Glutamatergic neuron (in vitro differentiated cells): ENCODE data around the gene KCNH1. TPM values are rescaled to one million over a fixed set of nuclear protein-coding genes. Genes with fewer than 3 reads are reported as not detected.

Source experiments
- DNase-seq: peaks from one replicate; pipeline ENCODE4 v3.0.0; 2022
- H3K27ac Mint-ChIP-seq: one replicate; pipeline ENCODE4 v1.8.0; 2020; ENCODE audit warnings: mild to moderate bottlenecking, mixed read lengths, inconsistent platforms; ENCODE audit not compliant: unreplicated experiment
- H3K27me3 Mint-ChIP-seq: one replicate; pipeline ENCODE4 v1.8.0; 2020; ENCODE audit warnings: mild to moderate bottlenecking, moderate library complexity, mixed read lengths, inconsistent platforms; ENCODE audit not compliant: unreplicated experiment
- H3K36me3 Mint-ChIP-seq: one replicate; pipeline ENCODE4 v1.8.0; 2020; ENCODE audit warnings: mild to moderate bottlenecking, mixed read lengths, inconsistent platforms; ENCODE audit not compliant: unreplicated experiment
- H3K4me1 Mint-ChIP-seq: one replicate; pipeline ENCODE4 v1.8.0; 2020; ENCODE audit warnings: mild to moderate bottlenecking, low read depth, mixed read lengths, inconsistent platforms; ENCODE audit not compliant: unreplicated experiment
- H3K4me3 Mint-ChIP-seq: one replicate; pipeline ENCODE4 v1.8.0; 2020; ENCODE audit warnings: mild to moderate bottlenecking, mixed read lengths, inconsistent platforms; ENCODE audit not compliant: unreplicated experiment
- H3K9me3 Mint-ChIP-seq: one replicate; pipeline ENCODE4 v1.8.0; 2020; ENCODE audit warnings: mild to moderate bottlenecking, moderate library complexity, mixed read lengths, inconsistent platforms; ENCODE audit not compliant: unreplicated experiment
- total RNA-seq: library from RNA; stranded (reverse); fragmentation: NEBNext Ultra II Directional; extraction: Animal tissue kit (Norgen Biotek cat#: 25700); gene quantifications from one replicate; pipeline ENCODE4 v1.2.1, GENCODE V29; 2021; ENCODE audit not compliant: unreplicated experiment
- TF ChIP-seq, protein P1 (sequence below): fragments of 200-600 bp; sonication (generic); IDR thresholded peaks from one replicate; pipeline ENCODE4 v1.5.0; 2021; ENCODE audit not compliant: partially characterized antibody, unreplicated experiment

The KCNH1 gene
- total RNA-seq, 1 donor from 2014 or later, result 7.8 TPM

DNA sequence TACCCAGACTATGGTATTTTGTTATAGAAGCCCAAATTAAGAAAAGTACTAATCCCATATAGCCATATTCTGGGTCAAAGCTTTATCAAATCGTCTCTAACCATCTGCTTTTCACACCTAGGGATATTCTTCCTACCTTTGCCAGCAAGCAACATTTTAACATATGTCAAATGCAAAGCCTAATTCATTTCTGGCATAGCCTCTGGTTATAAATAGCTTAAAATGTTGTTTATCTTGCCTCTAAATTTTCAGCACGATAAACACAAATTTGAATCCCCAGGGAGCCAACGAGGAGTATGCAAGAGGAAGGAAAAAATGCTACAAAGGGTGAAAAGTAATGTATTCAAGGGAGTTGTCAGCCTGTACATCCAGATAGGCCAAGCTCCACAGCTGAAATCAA, 357.2 kb downstream of the KCNH1 start:
- Mint-ChIP-seq H3K4me1 (no peaks in the 10 kb centered on the region), H3K4me3 (no peak overlapping the region), H3K9me3 (no peaks in the 10 kb centered on the region), H3K36me3 (no peaks in the 10 kb centered on the region), H3K27ac (no peak overlapping the region), H3K27me3 (no peaks in the 10 kb centered on the region)
- TF ChIP-seq, protein P1, sequence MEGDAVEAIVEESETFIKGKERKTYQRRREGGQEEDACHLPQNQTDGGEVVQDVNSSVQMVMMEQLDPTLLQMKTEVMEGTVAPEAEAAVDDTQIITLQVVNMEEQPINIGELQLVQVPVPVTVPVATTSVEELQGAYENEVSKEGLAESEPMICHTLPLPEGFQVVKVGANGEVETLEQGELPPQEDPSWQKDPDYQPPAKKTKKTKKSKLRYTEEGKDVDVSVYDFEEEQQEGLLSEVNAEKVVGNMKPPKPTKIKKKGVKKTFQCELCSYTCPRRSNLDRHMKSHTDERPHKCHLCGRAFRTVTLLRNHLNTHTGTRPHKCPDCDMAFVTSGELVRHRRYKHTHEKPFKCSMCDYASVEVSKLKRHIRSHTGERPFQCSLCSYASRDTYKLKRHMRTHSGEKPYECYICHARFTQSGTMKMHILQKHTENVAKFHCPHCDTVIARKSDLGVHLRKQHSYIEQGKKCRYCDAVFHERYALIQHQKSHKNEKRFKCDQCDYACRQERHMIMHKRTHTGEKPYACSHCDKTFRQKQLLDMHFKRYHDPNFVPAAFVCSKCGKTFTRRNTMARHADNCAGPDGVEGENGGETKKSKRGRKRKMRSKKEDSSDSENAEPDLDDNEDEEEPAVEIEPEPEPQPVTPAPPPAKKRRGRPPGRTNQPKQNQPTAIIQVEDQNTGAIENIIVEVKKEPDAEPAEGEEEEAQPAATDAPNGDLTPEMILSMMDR, result no peak
- no peak for DNase-seq

DNA sequence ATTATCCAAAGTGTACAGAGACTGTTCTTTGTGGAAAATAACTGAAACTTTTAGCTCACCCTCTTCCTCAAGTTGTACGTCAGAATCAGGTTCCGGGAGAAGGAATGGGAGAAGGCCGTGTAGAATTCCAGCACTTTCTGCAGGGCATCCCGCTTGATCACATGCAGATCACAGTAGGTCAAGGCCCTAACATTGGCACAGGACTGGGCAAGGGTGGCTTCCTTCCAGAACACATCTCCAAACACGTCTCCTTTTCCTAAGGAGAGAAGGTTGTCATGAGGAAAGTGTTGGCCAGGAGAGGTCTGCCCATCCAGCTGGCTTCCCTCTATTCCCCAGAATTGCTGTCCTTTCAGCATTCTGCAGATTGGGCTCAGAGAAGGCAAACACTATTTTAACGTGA, 358.7 kb downstream of the KCNH1 start:
- Mint-ChIP-seq H3K4me1 (no peaks in the 10 kb centered on the region), H3K27me3 (no peaks in the 10 kb centered on the region), H3K27ac (no peak overlapping the region), H3K9me3 (no peaks in the 10 kb centered on the region), H3K36me3 (no peaks in the 10 kb centered on the region), H3K4me3 (no peak overlapping the region)
- no peak for DNase-seq
- TF ChIP-seq, protein P1, result no peak

DNA sequence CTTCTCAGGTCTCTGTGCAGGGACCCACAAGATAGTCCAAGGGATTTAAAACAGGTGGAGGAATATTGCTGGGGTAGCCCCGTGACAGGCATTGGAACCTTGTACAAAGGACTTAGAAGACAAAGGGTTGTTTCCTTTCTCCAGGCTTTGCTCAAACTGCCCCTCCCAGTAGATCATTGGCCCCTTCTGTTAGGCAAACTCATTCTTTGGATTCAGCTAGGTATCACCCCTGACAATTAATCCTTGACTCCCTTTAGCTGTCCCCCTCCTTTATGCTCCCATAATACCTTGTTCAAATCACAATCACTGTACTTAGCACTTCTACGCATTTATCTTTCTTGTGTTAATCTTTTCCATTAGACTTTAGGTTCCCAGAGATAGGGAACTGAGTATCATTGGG, 360.5 kb downstream of the KCNH1 start:
- H3K4me3 Mint-ChIP-seq, result no peak overlapping the region
- H3K9me3 Mint-ChIP-seq, result no peaks in the 10 kb centered on the region
- H3K27ac Mint-ChIP-seq, result no peak overlapping the region
- TF ChIP-seq, protein P1, result no peak
- H3K27me3 Mint-ChIP-seq, result no peaks in the 10 kb centered on the region
- no peaks in the 10 kb centered on the region for H3K4me1 Mint-ChIP-seq
- DNase-seq, result no peak
- H3K36me3 Mint-ChIP-seq, result no peaks in the 10 kb centered on the region

DNA sequence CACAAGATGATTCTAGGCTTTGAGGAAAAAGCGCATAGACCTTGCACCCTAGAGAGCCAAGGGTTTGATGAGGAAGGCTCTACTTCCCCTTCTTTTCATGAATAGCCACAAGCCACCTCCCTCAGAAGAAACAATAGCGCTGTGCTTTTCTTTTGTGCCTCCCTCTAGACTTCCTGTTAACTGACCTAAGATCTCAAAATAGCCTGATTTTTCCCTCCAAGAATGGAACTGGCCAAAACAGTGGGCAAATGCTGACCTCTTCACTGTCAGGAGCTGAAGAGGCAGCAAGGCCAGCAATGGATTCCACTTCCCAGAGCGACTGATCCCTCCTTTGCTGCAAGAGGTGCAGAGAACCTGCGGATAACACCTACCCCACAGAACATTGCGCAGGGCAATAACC, 362.8 kb downstream of the KCNH1 start:
- H3K4me3 Mint-ChIP-seq, result no peak overlapping the region
- H3K4me1 Mint-ChIP-seq, result no peaks in the 10 kb centered on the region
- H3K27ac Mint-ChIP-seq, result no peak overlapping the region
- TF ChIP-seq, protein P1, result no peak
- H3K27me3 Mint-ChIP-seq, result no peaks in the 10 kb centered on the region
- no peak for DNase-seq
- H3K36me3 Mint-ChIP-seq, result no peaks in the 10 kb centered on the region
- H3K9me3 Mint-ChIP-seq, result peaks cover 2% of the 10 kb centered on the region

DNA sequence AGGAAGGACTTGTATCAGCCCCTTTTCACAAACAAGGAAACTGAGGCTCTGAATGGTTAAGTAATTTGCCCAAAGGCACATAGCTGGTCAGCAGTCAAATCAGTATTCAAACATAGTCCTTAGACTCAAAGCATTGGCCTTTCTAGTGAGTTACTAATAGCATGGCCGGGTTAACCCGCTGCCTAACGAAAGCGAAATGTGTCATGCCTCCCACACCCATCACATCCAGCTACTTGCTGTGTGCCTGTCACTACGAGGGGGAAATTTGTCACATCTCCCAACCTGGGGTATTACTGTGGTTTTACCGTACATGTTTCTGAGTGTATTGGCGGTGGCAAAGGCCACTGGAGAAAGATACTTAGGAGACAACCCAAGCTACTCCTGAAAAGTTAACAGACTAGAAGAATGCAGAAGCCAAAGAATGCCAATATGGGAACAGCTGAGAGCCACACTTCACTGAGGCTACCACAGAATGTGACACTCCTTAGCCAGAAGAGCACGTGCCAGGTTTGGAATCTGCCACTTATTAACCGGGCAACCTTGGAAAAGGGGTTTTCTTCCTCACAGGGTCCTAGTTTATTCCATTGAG, 363.5 kb downstream of the KCNH1 start:
- no peak for DNase-seq
- Mint-ChIP-seq H3K36me3 (no peaks in the 10 kb centered on the region), H3K4me1 (no peaks in the 10 kb centered on the region), H3K27ac (no peak overlapping the region), H3K4me3 (no peak overlapping the region), H3K27me3 (no peaks in the 10 kb centered on the region), H3K9me3 (peaks cover 3% of the 10 kb centered on the region)
- TF ChIP-seq, protein P1, result no peak
